Muscle of arm (tissue), 12 donors: ENCODE measurements around the gene ZNF318. TPM values are rescaled to one million over a fixed set of nuclear protein-coding genes. Genes with fewer than 3 reads are reported as not detected.

Source experiments
- DNase-seq: peaks from one replicate; pipeline ENCODE4 v3.0.0-alpha.2; 2013
- polyA plus RNA-seq, 12 donors: library from polyadenylated mRNA; unstranded; fragments of 120-200 nt; gene quantifications; one replicate each; pipeline ENCODE4 v1.2.1, GENCODE V29; 2013; ENCODE audit not compliant: insufficient read length in 12 of 12

Gene ZNF318
- polyA plus RNA-seq, 12 donors = 12.7 to 22.9 (median 15.9) TPM; not detected in 1

DNA sequence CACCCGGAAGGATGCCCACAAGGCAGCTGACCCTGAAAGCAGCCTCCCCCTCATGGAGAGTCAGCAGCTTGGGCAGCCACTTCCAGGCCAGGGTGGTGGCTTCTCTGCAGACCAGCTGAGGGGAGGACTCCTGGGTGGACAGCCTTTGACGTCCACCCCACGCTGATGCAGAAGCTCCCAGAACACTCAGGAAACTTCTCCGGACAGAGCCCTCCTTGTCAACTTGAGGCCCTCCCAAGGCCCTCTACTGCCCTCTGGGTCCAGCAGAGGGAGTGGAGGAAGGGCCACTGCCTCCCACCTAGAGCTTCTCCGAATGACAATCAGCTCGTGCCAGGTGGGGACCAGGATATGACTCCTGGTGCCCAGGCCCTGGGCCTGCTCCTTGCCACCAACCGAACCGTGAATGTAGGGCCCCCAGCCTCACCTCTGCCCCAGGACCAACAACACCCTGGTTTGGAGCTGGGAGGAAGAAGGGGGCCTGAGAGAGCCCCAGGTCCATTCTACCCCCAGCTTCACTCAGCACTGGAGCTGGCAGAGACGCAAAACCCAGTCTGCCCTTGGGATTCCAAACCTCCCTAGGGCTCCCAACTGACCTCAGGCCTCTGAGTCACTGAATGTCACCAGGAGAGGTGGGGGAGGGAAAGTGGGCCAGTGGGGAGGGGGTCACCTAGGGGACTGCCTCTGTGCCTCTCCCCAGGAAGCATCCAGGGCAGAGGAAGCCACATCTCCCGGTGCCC is 82.3 kb downstream of the ZNF318 start:
- DNase-seq = no peak

DNA sequence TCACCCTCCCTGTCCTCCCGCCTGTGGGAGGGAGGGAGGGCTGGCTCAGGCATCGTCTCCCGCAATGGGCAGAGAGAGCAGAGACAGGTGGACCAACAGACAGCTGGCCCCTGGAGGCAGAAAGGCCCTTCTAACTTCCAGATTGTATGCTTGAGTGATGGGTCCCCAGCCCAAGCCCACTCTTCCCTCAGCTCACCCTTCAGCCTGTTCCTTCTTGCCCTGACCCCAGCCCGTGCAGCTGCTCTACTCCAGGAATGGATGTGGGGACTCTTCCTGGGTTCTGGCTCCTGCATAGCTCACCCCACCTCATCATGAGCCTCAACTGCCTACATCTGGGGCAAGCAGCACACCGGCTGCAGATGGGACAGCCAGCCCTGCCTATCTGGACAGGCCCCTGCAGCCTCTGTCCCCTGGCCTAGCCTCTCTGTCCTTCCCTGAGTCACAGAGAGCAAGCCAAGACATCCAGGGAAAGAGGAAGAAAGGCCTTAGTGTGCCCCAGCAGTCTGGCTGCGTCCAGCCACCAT is 82.9 kb downstream of the ZNF318 start:
- DNase-seq = no peak

Other genes with a start within 250 kb of the ZNF318 start
- gene SRF, start 198.4 kb downstream of the ZNF318 start, polyA plus RNA-seq = 100 to 1,000 TPM in 1 of 12 donors, 10 to 100 TPM in 11; 34.9 to 100 (median 45.3) TPM
- gene CUL9, start 187.5 kb downstream of the ZNF318 start, polyA plus RNA-seq = 10 to 100 TPM in 10 of 12 donors, 1 to 10 TPM in 1, not detected in 1; 6.9 to 40.8 (median 14.7) TPM
- gene DNPH1, start 140.2 kb downstream of the ZNF318 start, polyA plus RNA-seq = 10 to 100 TPM in 11 of 12 donors, not detected in 1; 11.6 to 60.2 (median 16.5) TPM
- under 1 TPM in 8 of 12 donors, not detected in 4; 0.05 to 0.15 (median 0.07) TPM for gene TTBK1, start 126.2 kb downstream of the ZNF318 start, polyA plus RNA-seq
- gene SLC22A7, start 71.4 kb downstream of the ZNF318 start, polyA plus RNA-seq = under 1 TPM in 2 of 12 donors, not detected in 10; 0.28 to 0.55 TPM
- gene CRIP3, start 60.8 kb downstream of the ZNF318 start, polyA plus RNA-seq = 1 to 10 TPM in 7 of 12 donors, under 1 TPM in 3, not detected in 2; 0.49 to 2.8 (median 1.2) TPM
- 10 to 100 TPM in 11 of 12 donors, not detected in 1; 11.8 to 29.7 (median 15.5) TPM for gene ABCC10, start 57.9 kb upstream of the ZNF318 start, polyA plus RNA-seq
- gene DLK2, start 85.9 kb upstream of the ZNF318 start, polyA plus RNA-seq = 1 to 10 TPM in 10 of 12 donors, not detected in 2; 1.5 to 4.9 (median 2.0) TPM
- 10 to 100 TPM in 11 of 12 donors, not detected in 1; 21.2 to 38.0 (median 25.5) TPM for gene TJAP1, start 107.9 kb upstream of the ZNF318 start, polyA plus RNA-seq
- gene LRRC73, start 140.7 kb upstream of the ZNF318 start, polyA plus RNA-seq = under 1 TPM in 7 of 12 donors, not detected in 5; 0.10 to 0.18 (median 0.13) TPM
- 10 to 100 TPM in 11 of 12 donors, not detected in 1; 72.9 to 96.0 (median 85.0) TPM for gene YIPF3, start 147.3 kb upstream of the ZNF318 start, polyA plus RNA-seq
- 10 to 100 TPM in 10 of 12 donors, not detected in 2; 11.0 to 22.1 (median 16.8) TPM for gene POLR1C, start 147.4 kb upstream of the ZNF318 start, polyA plus RNA-seq
- gene XPO5, start 206.4 kb upstream of the ZNF318 start, polyA plus RNA-seq = 10 to 100 TPM in 11 of 12 donors, not detected in 1; 22.5 to 39.6 (median 27.7) TPM
- gene POLH, start 206.5 kb upstream of the ZNF318 start, polyA plus RNA-seq = 10 to 100 TPM in 9 of 12 donors, 1 to 10 TPM in 2, not detected in 1; 4.0 to 16.1 (median 12.7) TPM